GM23338 (cell line): Measurements from ENCODE around the gene CCDC69.

Experiments
- CREB1 ChIP-seq: fragments of 250-450 bp; sonication (Bioruptor Pico); IDR thresholded peaks from 2 replicates; pipeline ENCODE4 v1.5.0; 2020; ENCODE audit warnings: low read depth, mild to moderate bottlenecking, moderate library complexity
- CTCF ChIP-seq, 2 experiments: fragments of 200-600 bp in 1 of 2; sonication (generic) in 1 of 2; conservative IDR thresholded peaks; 2 replicates each; pipeline versions ENCODE4 v1.5.1 to v1.6.1; 2016 to 2017; ENCODE audit warnings: antibody characterized with exemption in 2 of 2, low read depth in 2 of 2, mild to moderate bottlenecking in 2 of 2, moderate library complexity in 1 of 2
- ETS1 ChIP-seq: IDR thresholded peaks from 2 replicates; pipeline ENCODE4 v1.6.1; 2016; ENCODE audit warnings: antibody characterized with exemption
- EZH2 ChIP-seq: fragments of 200-600 bp; sonication (generic); IDR thresholded peaks from one replicate; pipeline ENCODE4 v1.8.0; 2017; ENCODE audit warnings: antibody characterized with exemption, mild to moderate bottlenecking, low read depth; ENCODE audit not compliant: unreplicated experiment
- EZH2phosphoT487 ChIP-seq: fragments of 200-600 bp; sonication (generic); IDR thresholded peaks from one replicate; pipeline ENCODE4 v1.8.1; 2018; ENCODE audit warnings: antibody characterized with exemption; ENCODE audit not compliant: unreplicated experiment
- JUNB ChIP-seq: IDR thresholded peaks from one replicate; pipeline ENCODE4 v1.6.1; 2016; ENCODE audit warnings: antibody characterized with exemption; ENCODE audit not compliant: unreplicated experiment
- POLR2AphosphoS5 ChIP-seq: IDR thresholded peaks from 2 replicates; pipeline ENCODE4 v1.6.1; 2016; ENCODE audit warnings: antibody characterized with exemption, low read depth
- REST ChIP-seq: IDR thresholded peaks from one replicate; pipeline ENCODE4 v1.6.1; 2018; ENCODE audit warnings: antibody characterized with exemption; ENCODE audit not compliant: unreplicated experiment
- STAT1 ChIP-seq: IDR thresholded peaks from one replicate; pipeline ENCODE4 v1.6.1; 2016; ENCODE audit warnings: antibody characterized with exemption; ENCODE audit not compliant: unreplicated experiment
- ZNF114 ChIP-seq: fragments of 250-450 bp; sonication (Bioruptor Pico); IDR thresholded peaks from 2 replicates; pipeline ENCODE4 v1.5.0; 2020; ENCODE audit warnings: mild to moderate bottlenecking, moderate library complexity

- TF ChIP-seq REST (no peak), CTCF (conservative IDR thresholded peaks at IDR 0.05; ENCODE audit: low read depth in 2 of 2) (no peak), EZH2phosphoT487 (no peak), EZH2 (no peak), POLR2AphosphoS5 (no peak), STAT1 (no peak), ZNF114 (no peak), CREB1 (no peak), JUNB (no peak), ETS1 (no peak)
Observed at GRCh38 chr5:151138114-151138513, 85.8 kb downstream of the CCDC69 start.
